Mucosa of stomach (tissue), 1 donor: ENCODE results near the gene MYO9A.

Source experiments
- H3K27me3 ChIP-seq: one replicate; pipeline ENCODE4 v1.7.0; 2013; ENCODE audit warnings: mild to moderate bottlenecking, low read length; ENCODE audit not compliant: control insufficient read depth, insufficient read depth
- H3K36me3 ChIP-seq: one replicate; pipeline ENCODE4 v1.7.0; 2013; ENCODE audit warnings: low read length; ENCODE audit not compliant: control insufficient read depth, insufficient read depth
- H3K4me1 ChIP-seq: one replicate; pipeline ENCODE4 v1.7.0; 2013; ENCODE audit warnings: mild to moderate bottlenecking, low read length; ENCODE audit not compliant: control insufficient read depth, insufficient read depth
- H3K4me3 ChIP-seq: one replicate; pipeline ENCODE4 v1.7.0; 2013; ENCODE audit warnings: low read length
- H3K9ac ChIP-seq: one replicate; pipeline ENCODE4 v1.7.0; 2013; ENCODE audit warnings: mild to moderate bottlenecking, low read length, moderate library complexity
- H3K9me3 ChIP-seq: one replicate; pipeline ENCODE4 v1.7.0; 2013; ENCODE audit warnings: mild to moderate bottlenecking, low read length, moderate library complexity; ENCODE audit not compliant: control insufficient read depth
- donor health status: Pancreatic carcinoma.

Gene MYO9A

DNA sequence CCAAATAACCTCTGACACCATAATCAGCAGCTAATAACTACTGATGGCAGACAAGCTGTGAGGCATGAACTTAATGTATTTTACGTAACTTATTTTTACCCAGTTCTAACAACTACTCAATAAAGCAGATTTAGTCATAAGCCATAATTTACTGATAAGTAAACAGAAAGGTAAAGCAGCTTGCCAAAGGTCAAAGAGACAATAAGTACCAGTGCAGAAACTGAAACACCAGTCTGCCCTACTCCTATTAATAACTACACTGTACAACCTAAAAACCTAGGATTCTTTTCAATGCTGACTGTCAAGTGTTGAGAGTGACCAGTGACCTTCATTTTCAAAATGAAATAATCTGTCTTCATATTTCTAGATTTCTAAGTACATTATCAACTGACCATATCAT is 155.4 kb downstream of the MYO9A start:
- Histone ChIP-seq H3K36me3 (no peaks in the 10 kb centered on the region), H3K4me1 (no peaks in the 10 kb centered on the region), H3K4me3 (no peak overlapping the region), H3K9me3 (no peaks in the 10 kb centered on the region), H3K9ac (no peak overlapping the region), H3K27me3 (no peaks in the 10 kb centered on the region)

DNA sequence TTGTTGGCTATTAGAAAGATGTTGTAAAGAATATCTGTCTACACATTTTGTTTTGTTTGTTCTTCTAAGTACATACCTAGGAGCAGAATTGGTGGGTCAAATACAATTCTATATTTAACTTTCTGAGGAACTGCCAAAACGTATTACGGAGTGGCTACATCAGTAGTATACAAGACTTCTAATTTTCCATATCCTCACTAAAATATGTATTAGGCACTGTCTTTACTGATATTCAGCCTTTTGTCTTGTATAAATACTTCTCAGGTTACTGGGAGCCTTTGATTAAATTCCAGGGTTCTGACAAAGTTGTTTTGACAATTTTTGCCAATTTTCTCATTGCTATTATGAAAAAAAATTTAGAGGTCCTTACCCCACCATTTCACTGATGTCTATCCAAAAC is 160.9 kb downstream of the MYO9A start:
- H3K9me3 ChIP-seq, result no peaks in the 10 kb centered on the region
- no peaks in the 10 kb centered on the region for H3K36me3 ChIP-seq
- no peaks in the 10 kb centered on the region for H3K4me1 ChIP-seq
- H3K27me3 ChIP-seq, result no peaks in the 10 kb centered on the region
- H3K9ac ChIP-seq, result no peak overlapping the region
- H3K4me3 ChIP-seq, result no peak overlapping the region

DNA sequence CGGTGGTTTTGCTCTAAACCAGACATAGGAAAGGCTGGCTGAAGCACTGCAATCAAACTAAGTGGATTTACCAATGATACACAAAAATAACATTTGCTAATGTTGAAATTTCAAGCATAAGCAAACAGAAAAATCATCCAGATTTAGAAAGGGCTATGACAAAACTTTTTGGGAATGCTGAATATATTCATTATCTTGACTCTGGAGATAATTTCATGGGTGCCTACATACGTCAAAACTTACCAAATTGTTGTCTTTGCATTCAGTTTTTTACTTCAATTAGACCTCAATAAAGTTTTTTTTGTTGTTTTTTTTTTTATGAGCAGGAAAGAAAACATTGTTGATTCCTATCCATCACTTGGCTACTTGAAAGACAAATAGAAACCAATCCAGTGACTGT is 166.8 kb downstream of the MYO9A start:
- Histone ChIP-seq H3K36me3 (no peaks in the 10 kb centered on the region), H3K4me3 (no peak overlapping the region), H3K27me3 (no peaks in the 10 kb centered on the region), H3K9me3 (no peaks in the 10 kb centered on the region), H3K4me1 (no peaks in the 10 kb centered on the region), H3K9ac (no peak overlapping the region)

DNA sequence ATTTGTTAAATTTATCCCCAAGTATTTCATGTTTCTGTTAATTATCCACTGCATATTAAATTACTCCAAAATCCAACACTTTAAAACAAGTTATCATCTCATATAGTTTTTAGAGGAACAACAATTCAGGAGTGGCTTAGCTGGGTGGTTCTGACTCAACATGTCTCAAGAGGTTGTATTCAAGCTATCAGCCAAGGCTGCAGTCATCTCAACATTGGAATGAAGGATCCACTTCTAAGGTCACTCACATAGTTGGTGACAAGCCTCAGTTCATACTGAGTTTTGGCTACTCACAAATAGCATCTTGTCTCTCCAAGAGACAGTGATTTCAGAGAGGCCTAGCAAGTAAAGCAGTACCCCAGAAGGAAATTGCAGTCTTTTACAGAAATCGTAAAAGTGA is 172.9 kb downstream of the MYO9A start:
- H3K9me3 ChIP-seq, result no peaks in the 10 kb centered on the region
- H3K9ac ChIP-seq, result no peak overlapping the region
- H3K4me3 ChIP-seq, result no peak overlapping the region

DNA sequence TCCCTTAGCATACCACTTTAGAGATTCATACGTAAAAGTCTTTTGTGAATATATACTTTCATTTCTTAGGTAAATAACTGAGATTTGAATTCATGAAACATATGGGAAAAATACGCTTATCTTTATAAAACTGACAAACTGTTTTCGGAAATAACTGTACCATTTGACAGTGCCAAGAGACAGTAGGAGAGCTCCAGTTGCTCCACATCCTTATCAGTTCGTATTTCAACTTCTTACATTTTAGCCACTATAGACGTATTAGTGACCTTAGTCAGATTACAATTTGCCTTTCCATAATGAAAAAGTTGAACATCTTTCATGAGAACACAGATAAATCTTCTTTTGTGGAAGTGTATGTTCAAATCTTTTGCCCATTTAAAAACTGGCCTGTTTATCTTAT is 174.1 kb downstream of the MYO9A start:
- no peaks in the 10 kb centered on the region for H3K27me3 ChIP-seq
- no peaks in the 10 kb centered on the region for H3K9me3 ChIP-seq
- no peak overlapping the region for H3K4me3 ChIP-seq
- no peaks in the 10 kb centered on the region for H3K36me3 ChIP-seq
- H3K4me1 ChIP-seq, result no peaks in the 10 kb centered on the region
- H3K9ac ChIP-seq, result no peak overlapping the region

More for the DNA sequence above, 172.9 kb downstream of the MYO9A start:
- no peaks in the 10 kb centered on the region for H3K4me1 ChIP-seq
- no peaks in the 10 kb centered on the region for H3K36me3 ChIP-seq
- H3K27me3 ChIP-seq, result no peaks in the 10 kb centered on the region

DNA sequence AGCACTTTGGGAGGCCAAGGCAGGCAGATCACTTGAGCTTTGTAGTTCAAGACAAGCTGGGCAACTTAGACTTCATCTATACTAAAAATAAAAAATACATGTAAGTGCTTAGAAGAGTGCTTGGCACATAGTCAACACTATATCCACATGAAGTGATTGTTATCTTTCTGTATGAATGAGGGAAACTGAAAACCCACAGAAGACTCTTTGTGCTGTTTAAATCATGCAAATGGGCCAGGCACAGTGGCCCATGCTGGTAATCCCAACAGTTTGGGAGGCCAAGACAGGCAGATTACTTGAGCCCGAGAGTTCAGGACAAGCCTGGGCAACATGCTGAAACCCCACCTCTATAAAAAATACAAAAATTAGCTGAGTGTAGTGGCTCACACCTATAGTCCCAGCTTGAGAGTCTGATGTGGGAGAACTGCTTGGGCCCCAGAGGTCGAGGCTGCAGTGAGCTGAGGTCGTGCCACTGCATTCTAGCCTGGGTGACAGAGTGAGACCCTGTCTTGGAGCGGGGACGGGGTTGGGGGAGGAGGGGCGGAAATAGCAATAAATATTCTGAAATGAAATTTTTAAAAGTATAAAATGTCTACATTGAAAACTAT is 177.9 kb downstream of the MYO9A start:
- Histone ChIP-seq H3K27me3 (no peaks in the 10 kb centered on the region), H3K4me3 (no peak overlapping the region), H3K9ac (no peak overlapping the region), H3K9me3 (no peaks in the 10 kb centered on the region), H3K4me1 (no peaks in the 10 kb centered on the region), H3K36me3 (no peaks in the 10 kb centered on the region)

DNA sequence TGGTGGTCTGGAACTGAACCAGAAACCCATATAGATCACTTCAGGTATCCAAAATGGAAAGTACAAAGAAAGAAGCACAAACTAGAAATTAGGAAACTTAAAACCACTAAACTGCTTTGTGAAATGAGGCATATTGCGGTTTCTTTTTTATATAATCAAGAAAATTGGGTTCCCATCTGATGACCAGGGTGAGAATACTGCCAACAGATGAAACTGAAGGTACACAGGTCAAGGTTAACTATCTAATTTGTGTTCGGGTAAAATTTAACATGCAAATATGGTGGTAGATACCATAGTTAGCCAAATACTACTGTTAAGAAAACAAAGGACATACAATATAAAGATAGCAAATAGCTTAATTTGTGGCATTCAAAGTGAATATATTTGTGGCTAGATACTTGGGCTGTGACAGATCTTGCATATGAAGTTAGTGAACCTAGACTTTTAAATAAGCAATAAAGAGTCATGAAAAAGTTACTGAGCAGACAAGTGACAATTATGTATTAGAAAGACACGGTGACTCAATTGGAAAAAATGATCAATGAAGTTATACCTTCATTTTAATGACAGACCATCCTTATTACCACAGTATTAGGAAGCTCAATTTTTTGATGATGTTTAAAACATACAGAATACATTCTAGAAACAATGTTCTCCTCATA is 180.2 kb downstream of the MYO9A start:
- H3K4me1 ChIP-seq, result no peaks in the 10 kb centered on the region
- no peaks in the 10 kb centered on the region for H3K36me3 ChIP-seq
- no peak overlapping the region for H3K4me3 ChIP-seq
- no peaks in the 10 kb centered on the region for H3K9me3 ChIP-seq
- H3K9ac ChIP-seq, result no peak overlapping the region
- no peaks in the 10 kb centered on the region for H3K27me3 ChIP-seq

DNA sequence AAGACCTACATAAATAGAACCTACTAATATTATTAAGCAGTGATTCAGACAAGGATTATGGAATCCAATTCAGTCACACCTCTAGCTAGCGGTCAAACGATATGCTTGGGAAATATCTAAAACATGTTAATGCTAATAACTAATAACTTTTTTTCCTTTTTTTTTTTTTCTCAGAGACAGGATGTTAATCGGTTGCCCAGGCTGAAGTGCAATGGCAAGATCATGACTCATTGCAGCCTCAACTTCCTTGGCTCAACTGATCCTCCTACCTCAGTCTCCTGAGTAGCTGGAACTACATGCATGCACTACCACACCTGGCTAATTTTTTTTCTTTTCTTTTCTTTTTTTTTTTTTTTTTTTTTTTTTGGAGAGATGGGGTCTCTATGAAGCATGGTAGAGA is 183.5 kb downstream of the MYO9A start:
- H3K36me3 ChIP-seq, result no peaks in the 10 kb centered on the region
- H3K4me1 ChIP-seq, result no peaks in the 10 kb centered on the region
- no peaks in the 10 kb centered on the region for H3K9me3 ChIP-seq
- H3K9ac ChIP-seq, result no peak overlapping the region
- H3K27me3 ChIP-seq, result no peaks in the 10 kb centered on the region
- no peak overlapping the region for H3K4me3 ChIP-seq

DNA sequence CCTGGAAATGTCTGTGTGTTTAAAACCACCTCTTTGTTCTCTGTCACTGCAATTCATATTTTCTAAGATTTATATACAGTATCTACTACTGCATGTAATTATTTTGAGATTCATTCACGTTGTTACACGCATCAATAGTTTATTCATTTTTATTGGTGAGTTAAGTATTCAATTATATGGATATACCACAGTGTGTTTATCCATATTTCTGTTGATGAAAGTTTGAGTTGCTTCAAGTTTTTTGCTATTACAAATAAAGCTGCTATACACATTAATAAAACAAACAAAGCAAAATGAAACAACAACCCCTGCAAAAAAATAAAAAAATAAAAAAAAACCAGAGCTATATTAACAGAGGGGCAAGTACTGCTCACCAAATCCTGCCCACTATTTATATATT is 185.3 kb downstream of the MYO9A start:
- no peaks in the 10 kb centered on the region for H3K36me3 ChIP-seq
- no peaks in the 10 kb centered on the region for H3K9me3 ChIP-seq
- H3K4me1 ChIP-seq, result no peaks in the 10 kb centered on the region
- H3K27me3 ChIP-seq, result no peaks in the 10 kb centered on the region
- H3K4me3 ChIP-seq, result no peak overlapping the region
- no peak overlapping the region for H3K9ac ChIP-seq

DNA sequence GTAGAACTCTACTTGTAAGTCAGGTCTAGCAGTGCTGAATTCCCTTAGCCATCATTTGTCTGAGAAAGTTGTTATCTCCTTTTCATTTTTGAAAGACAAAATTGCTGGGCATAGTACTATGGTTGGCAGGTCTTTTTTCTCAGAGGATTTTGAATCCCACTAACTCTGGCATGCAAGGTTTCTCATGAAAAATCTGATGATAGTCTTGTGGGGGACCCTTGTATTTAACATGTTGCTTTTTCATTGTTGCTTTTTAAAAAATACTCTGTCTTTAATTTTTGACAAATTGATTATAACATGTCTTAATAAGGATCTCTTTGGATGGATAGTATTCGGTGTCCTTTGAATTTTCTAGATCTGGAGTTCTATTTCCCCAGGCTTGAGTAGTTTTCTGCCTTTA is 186.7 kb downstream of the MYO9A start:
- Histone ChIP-seq H3K36me3 (no peaks in the 10 kb centered on the region), H3K4me1 (no peaks in the 10 kb centered on the region)

DNA sequence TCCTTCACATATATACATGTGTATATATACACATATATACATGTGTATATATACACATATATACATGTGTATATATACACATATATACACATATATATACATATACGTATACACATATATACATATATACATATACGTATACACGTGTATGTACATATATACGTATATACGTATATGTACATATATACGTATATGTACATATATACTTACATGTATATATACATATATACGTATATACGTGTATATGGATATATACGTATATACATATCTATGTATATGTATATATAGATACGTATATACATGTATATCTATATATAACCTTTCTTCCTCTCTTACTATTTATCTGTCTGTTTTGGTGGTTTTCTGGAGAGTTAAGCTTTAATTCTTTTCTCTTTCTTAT is 192.8 kb downstream of the MYO9A start:
- H3K9me3 ChIP-seq, result no peaks in the 10 kb centered on the region
- H3K36me3 ChIP-seq, result no peaks in the 10 kb centered on the region
- no peaks in the 10 kb centered on the region for H3K4me1 ChIP-seq
- H3K9ac ChIP-seq, result no peak overlapping the region
- H3K27me3 ChIP-seq, result no peaks in the 10 kb centered on the region
- no peak overlapping the region for H3K4me3 ChIP-seq

More for the DNA sequence above, 186.7 kb downstream of the MYO9A start:
- H3K9ac ChIP-seq, result no peak overlapping the region
- no peak overlapping the region for H3K4me3 ChIP-seq
- no peaks in the 10 kb centered on the region for H3K27me3 ChIP-seq
- H3K9me3 ChIP-seq, result no peaks in the 10 kb centered on the region

DNA sequence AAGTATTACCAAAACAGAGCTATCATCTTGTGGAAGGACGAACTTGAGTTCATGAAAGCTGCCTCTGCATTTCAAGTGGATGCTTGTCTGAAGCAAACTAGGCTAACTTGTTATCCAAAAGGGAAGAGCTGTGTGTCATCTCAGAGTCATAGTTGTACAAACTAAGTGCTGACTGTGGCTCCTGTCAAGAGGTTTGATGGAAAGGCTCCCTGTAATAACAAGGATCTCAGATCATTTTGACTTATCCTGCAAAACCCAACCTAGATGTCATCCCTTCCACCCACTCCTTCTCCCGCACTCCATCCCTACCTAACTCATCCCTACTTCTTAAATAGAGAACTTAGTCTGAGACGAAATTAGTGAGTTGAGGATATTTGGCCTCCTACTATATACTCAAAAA is 196.8 kb downstream of the MYO9A start:
- H3K36me3 ChIP-seq, result no peaks in the 10 kb centered on the region
- H3K9me3 ChIP-seq, result no peaks in the 10 kb centered on the region
- H3K27me3 ChIP-seq, result no peaks in the 10 kb centered on the region
- no peak overlapping the region for H3K9ac ChIP-seq
- no peak overlapping the region for H3K4me3 ChIP-seq
- no peaks in the 10 kb centered on the region for H3K4me1 ChIP-seq

DNA sequence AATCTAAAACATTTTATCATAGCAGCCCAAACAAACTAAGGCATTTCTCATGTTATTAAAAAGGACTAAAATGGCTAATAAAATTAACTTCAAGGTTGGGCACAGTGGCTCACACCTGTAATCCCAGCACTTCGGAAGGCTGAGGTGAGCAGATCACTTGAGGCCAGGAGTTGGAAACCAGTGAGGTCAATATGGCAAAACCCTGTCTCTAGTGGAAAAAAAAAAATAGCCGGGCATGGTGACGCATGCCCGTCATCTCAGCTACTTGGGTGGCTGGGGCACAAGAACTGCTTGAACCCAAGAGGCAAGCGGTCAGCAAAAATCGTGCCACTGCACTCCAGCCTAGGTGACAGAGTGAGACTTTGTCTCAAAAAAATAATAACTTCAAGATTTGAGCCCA is 197.4 kb downstream of the MYO9A start:
- Histone ChIP-seq H3K4me3 (no peak overlapping the region), H3K36me3 (no peaks in the 10 kb centered on the region), H3K9me3 (no peaks in the 10 kb centered on the region), H3K4me1 (no peaks in the 10 kb centered on the region), H3K9ac (no peak overlapping the region), H3K27me3 (no peaks in the 10 kb centered on the region)
